GM10266 (cell line): ENCODE data around the gene NPLOC4.

Experiments
- DNase-seq: peaks from one replicate; pipeline ENCODE4 v3.0.0; 2012; ENCODE audit errors: extremely low spot score
- CTCF ChIP-seq: IDR thresholded peaks from 2 replicates; pipeline ENCODE4 v1.5.1; 2012; ENCODE audit warnings: mild to moderate bottlenecking, low read depth; ENCODE audit not compliant: control insufficient read depth, insufficient read depth; ENCODE audit errors: missing control alignments

Gene NPLOC4

GRCh38 chr17:81662002-81662401, 25.1 kb upstream of the NPLOC4 start:
- no peak for DNase-seq
- no peak for TF ChIP-seq CTCF

GRCh38 chr17:81660441-81660840, 23.5 kb upstream of the NPLOC4 start:
- DNase-seq, result no peak
- no peak for TF ChIP-seq CTCF

- DNase-seq, result no peak
- TF ChIP-seq CTCF, result no peak
Measured at GRCh38 chr17:81659038-81659437, 22.1 kb upstream of the NPLOC4 start.

- no peak for DNase-seq
- no peak for TF ChIP-seq CTCF
Measured at GRCh38 chr17:81656835-81657234, 19.9 kb upstream of the NPLOC4 start.

- TF ChIP-seq CTCF, result no peak
Measured at GRCh38 chr17:81656118-81656743, 19.3 kb upstream of the NPLOC4 start, which contains the start of gene PDE6G. PDE6G (minus strand) TSS chr17:81656542; CDS start chr17:81653305, 3,237 bp downstream.

GRCh38 chr17:81655378-81656117, 18.6 kb upstream of the NPLOC4 start:
- TF ChIP-seq CTCF, result no peak
- peak; percentile 22 for DNase-seq

More at GRCh38 chr17:81656118-81656743, 19.3 kb upstream of the NPLOC4 start, which contains the start of gene PDE6G:
- no peak for DNase-seq
